AG04450 (cell line): ENCODE measurements around the gene PODN. TPM values are rescaled to one million over a fixed set of nuclear protein-coding genes. Genes with fewer than 3 reads are reported as not detected.

Source experiments
- CTCF ChIA-PET: fragments of 300-600, 350-600 bp; formaldehyde crosslinking; extraction: SDS; loops from one replicate; lab custom pipeline; 2022; ENCODE audit warnings: antibody characterized with exemption, inconsistent platforms; lab: Charles Lee
- POLR2A ChIA-PET: fragments of 350-600 bp; formaldehyde crosslinking; extraction: SDS; loops from one replicate; lab custom pipeline; 2021; ENCODE audit warnings: antibody characterized with exemption, inconsistent platforms; lab: Yijun Ruan, JAX
- DNase-seq: peaks from one replicate; pipeline ENCODE4 v3.0.0-alpha.2; 2011; ENCODE audit warnings: low read depth, low spot score
- H3K27ac ChIP-seq: one replicate; pipeline ENCODE4 v1.5.1; 2012; ENCODE audit warnings: low read depth, low read length, control low read depth
- H3K27me3 ChIP-seq: one replicate; pipeline ENCODE4 v1.6.0; 2012; ENCODE audit warnings: low read length; ENCODE audit not compliant: control insufficient read depth, insufficient read depth
- H3K4me3 ChIP-seq: 2 replicates; pipeline ENCODE4 v1.5.1; 2011; ENCODE audit warnings: mild to moderate bottlenecking, low read depth, low read length, control low read depth
- H3K9me3 ChIP-seq: 2 replicates; pipeline ENCODE4 v1.5.1; 2012; ENCODE audit warnings: low read length; ENCODE audit not compliant: control insufficient read depth, insufficient read depth
- polyA plus RNA-seq: library from polyadenylated mRNA; depleted of rRNA; stranded (reverse); fragments of >200 nt; gene quantifications from 2 replicates; pipeline ENCODE4 v1.2.3, GENCODE V29; 2011
- TF ChIP-seq, protein P1 (sequence below): IDR thresholded peaks from 2 replicates; pipeline ENCODE4 v1.5.1; 2011; ENCODE audit warnings: low read depth, low read length, control low read depth, inconsistent platforms

The PODN gene
- polyA plus RNA-seq, 1 experiment, result 11.8 TPM

DNA sequence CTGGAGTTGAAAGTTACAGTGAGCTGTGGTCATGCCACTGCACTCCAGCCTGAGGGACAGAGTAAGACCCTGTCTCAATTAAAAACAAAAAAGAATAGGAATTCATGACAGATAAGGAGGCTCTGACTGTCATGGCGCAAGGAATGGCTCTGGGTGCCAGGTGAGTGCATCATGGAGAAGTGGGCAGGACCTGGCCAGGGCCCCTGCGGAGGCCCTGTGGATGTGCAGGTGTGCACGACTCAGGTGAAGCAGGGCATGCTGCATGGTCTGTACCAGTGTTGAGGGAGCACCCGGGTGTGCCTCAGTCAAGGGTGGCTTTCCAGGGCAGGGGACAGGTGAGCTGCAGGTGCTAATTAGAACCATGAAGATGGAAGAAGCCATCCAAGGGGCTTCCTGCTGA lies 66.4 kb downstream of the PODN start:
- TF ChIP-seq, protein P1, sequence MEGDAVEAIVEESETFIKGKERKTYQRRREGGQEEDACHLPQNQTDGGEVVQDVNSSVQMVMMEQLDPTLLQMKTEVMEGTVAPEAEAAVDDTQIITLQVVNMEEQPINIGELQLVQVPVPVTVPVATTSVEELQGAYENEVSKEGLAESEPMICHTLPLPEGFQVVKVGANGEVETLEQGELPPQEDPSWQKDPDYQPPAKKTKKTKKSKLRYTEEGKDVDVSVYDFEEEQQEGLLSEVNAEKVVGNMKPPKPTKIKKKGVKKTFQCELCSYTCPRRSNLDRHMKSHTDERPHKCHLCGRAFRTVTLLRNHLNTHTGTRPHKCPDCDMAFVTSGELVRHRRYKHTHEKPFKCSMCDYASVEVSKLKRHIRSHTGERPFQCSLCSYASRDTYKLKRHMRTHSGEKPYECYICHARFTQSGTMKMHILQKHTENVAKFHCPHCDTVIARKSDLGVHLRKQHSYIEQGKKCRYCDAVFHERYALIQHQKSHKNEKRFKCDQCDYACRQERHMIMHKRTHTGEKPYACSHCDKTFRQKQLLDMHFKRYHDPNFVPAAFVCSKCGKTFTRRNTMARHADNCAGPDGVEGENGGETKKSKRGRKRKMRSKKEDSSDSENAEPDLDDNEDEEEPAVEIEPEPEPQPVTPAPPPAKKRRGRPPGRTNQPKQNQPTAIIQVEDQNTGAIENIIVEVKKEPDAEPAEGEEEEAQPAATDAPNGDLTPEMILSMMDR, result no peak
- CTCF ChIA-PET, result no interaction called here

DNA sequence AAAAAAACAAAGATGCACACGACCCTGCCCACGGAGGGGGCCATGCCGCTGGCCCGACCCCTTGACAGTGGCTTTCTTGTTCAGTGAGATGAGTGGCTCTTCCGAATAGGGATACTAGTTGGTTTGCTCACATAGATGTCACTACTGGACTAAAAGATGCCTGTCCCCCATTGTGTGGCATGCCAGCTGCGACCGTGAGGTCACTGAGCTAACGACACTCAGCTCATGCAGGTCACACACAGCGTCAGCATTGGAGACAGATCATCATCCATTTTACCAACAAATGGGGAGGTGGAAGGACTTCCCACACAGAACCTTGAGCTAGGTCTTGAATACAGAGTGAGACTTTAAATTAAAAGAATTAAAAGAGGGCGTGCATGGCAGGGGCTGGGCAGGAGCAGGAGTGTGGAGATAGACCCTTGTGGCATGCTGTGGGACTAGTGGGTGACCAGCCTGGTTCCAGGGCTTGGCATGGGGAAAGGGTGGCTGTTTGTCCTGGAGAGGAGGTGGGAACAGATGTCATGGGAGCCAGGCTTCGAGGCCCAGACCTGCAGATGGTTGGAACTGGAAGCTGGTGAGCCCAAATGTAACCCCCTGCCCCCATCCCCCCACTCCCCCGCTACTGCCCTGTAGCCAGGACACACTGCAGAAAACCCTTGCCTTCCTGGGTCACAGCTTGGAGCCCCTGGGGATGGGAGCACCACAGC lies 68.0 kb downstream of the PODN start:
- Histone ChIP-seq H3K9me3 (peaks cover 5% of the 10 kb centered on the region; the same call in 1 of the 2 replicates), H3K4me3 (no peak overlapping the region), H3K27ac (no peak overlapping the region), H3K27me3 (no peaks in the 10 kb centered on the region)
- ChIA-PET POLR2A (interaction anchor here (1.0 kb wide), 1 partner anchor 16 kb away, joined by 4 read pairs; no protein-coding TSS in a partner anchor), CTCF (interaction anchor here (1.1 kb wide), 1 partner anchor 57 kb away, joined by 3 read pairs; no protein-coding TSS in a partner anchor)
- TF ChIP-seq, protein P1, result no peak
- no peak for DNase-seq

More for the DNA sequence above, 66.4 kb downstream of the PODN start:
- DNase-seq, result no peak
- Histone ChIP-seq H3K27me3 (no peaks in the 10 kb centered on the region), H3K27ac (no peak overlapping the region), H3K9me3 (peaks cover 5% of the 10 kb centered on the region; the same call in 1 of the 2 replicates), H3K4me3 (no peak overlapping the region)
- POLR2A ChIA-PET, result no interaction called here

DNA sequence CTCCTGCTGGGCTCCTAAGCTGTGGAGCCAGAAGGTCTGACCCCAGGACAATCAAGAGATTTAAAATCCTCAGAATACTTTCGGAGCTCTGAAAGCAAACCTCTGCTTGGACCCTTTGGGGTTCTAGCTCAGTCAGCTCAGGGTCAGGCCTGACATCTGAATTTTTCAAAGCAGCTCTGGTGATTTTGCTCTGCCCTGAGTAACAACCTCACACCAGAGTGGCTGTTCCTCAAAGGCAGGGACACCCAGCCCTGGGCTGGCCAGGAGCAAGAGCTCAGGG lies 68.5 kb downstream of the PODN start:
- ChIA-PET CTCF (interaction anchor here (1.1 kb wide), 1 partner anchor 56 kb away, joined by 3 read pairs; no protein-coding TSS in a partner anchor), POLR2A (interaction anchor here (1.0 kb wide), 1 partner anchor 15 kb away, joined by 4 read pairs; no protein-coding TSS in a partner anchor)
- no peaks in the 10 kb centered on the region for H3K27me3 ChIP-seq
- TF ChIP-seq, protein P1, result no peak
- DNase-seq, result no peak
- no peak overlapping the region for H3K27ac ChIP-seq
- H3K9me3 ChIP-seq, result peaks cover 4% of the 10 kb centered on the region; the same call in 1 of the 2 replicates
- H3K4me3 ChIP-seq, result no peak overlapping the region

DNA sequence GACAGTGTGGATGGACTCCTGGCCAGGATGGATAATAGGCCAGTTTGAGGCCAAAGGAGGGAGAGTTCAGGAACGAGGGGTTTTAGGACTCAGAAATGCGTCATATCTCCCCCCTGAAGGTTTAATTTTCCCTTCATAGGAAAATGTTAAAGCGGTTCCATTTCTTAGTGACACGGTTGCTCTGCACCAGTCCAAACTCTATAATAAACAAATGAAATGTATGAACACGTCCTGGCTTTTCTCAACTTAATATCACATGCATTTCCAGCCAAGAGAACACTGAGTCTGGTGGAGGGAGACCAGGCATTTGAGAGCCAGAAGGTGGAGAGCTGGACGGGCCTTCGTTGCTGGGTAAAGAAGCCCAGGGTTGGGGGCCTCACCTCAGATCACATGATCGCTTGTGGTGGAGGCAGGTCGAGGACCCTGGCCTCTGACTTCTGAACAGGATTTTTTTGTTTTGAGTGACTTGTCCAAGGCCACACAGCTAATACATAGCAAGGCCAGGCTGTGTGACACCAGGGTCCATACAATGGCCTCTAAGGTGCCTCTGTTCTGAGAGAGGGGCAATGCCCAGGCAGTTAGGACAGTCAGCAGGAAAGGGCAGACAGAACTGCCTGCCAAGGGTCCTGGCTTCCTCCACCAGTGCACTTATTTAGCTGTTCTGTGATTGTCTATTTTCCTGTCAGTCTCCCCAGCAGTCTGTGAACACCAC lies 69.0 kb downstream of the PODN start:
- no peak for DNase-seq
- TF ChIP-seq, protein P1, result no peak
- no peaks in the 10 kb centered on the region for H3K27me3 ChIP-seq

DNA sequence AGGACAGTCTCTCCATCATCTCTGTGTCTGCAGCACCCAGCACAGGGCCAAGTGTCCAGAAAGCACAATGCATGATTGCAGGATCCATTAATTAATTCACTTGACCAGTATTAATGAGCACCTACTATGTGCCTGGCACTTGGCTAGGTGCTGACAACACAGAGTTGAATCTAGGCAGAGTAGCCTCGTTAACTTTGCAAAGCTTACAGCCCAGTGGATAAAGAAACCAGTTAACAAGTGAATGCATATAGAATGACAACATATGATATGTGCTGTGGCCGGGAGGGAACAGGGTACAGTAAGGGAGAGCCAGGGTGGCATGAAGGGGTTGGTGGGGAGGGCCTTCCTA lies 69.6 kb downstream of the PODN start:
- TF ChIP-seq, protein P1, result no peak
- CTCF ChIA-PET, result no interaction called here
- DNase-seq, result no peak
- POLR2A ChIA-PET, result no interaction called here
- no peak overlapping the region for H3K4me3 ChIP-seq
- peaks cover 3% of the 10 kb centered on the region; the same call in 1 of the 2 replicates for H3K9me3 ChIP-seq
- H3K27me3 ChIP-seq, result no peaks in the 10 kb centered on the region
- H3K27ac ChIP-seq, result no peak overlapping the region

More for the DNA sequence above, 69.0 kb downstream of the PODN start:
- Histone ChIP-seq H3K9me3 (peaks cover 3% of the 10 kb centered on the region; the same call in 1 of the 2 replicates), H3K4me3 (no peak overlapping the region), H3K27ac (no peak overlapping the region)
- POLR2A ChIA-PET, result interaction anchor here (1.0 kb wide), 1 partner anchor 15 kb away, joined by 4 read pairs; no protein-coding TSS in a partner anchor
- CTCF ChIA-PET, result no interaction called here
